Hematopoietic multipotent progenitor cell (in vitro differentiated cells): ENCODE results near the gene HIPK2. TPM values are rescaled to one million over a fixed set of nuclear protein-coding genes. Genes with fewer than 3 reads are reported as not detected.

Source experiments
- DNase-seq, 3 donors: peaks; one replicate each; pipeline ENCODE4 v3.0.0-alpha.2; 2011 to 2015; ENCODE audit warnings: low read depth in 2 of 3, low spot score in 2 of 3
- total RNA-seq: library from RNA; depleted of rRNA; stranded (reverse); fragments of >200 nt; gene quantifications from one replicate; pipeline ENCODE4 v1.2.3, GENCODE V29; 2012

The HIPK2 gene
- total RNA-seq, 1 donor, result 15.6 TPM

DNA sequence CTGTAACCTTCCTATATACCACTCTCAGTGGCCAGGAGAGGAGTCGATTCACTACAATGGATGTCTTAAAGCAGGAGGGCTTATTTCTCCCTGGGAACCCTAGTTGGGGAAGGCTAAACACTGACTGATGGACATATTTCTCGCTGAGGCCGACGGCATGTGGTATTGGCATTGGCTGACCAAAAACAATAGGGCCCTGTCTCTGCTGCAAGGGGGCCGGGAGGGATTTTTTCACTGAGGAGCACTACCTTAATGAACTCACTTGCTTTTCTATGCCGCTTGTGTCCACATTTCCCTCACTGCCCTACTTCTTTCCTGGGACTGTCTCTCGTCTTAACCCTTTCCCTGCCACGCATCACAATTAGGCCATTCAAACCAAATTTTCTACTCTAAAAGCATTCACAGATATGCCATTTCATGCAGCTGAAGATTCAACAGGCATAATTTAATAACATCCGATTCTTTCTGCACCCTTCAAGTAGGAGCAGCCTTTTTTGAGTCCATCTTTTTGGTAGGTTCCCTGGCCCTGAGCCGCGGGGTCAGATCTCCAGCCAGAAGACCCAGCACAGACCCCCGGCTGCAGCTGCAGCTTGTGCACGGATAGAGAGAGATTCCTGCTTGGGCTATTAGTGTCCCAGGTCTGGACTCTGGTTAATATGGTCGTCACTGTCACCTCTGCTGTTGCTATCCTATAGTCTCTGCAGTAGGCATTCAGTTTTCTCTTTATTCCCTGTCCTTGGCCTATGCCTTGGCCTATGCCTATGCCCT is 118.7 kb downstream of the HIPK2 start:
- DNase-seq, result no peak

DNA sequence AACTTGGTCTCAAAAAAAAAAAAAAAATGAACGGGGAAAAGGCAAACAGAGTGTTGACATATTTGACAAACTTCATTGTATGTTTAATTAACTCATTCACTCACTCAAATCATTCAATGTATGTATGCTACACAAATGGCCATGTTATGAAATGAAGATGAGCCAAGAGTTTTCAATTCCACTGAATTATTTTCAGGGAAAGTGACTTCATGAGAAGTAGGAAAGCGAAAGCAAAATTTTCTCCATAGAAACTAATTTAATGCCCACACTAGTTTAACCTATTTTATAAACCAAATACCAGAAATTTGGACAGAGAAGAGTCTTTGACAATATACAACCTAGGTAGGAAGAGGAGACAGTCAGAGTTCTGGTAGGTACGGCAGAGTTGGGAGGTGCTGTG is 119.5 kb downstream of the HIPK2 start:
- no peak for DNase-seq

GRCh38 chr7:139657725-139658124 is 120.1 kb downstream of the HIPK2 start:
- DNase-seq, result no peak

GRCh38 chr7:139656387-139656786 is 121.4 kb downstream of the HIPK2 start:
- DNase-seq, result no peak

DNA sequence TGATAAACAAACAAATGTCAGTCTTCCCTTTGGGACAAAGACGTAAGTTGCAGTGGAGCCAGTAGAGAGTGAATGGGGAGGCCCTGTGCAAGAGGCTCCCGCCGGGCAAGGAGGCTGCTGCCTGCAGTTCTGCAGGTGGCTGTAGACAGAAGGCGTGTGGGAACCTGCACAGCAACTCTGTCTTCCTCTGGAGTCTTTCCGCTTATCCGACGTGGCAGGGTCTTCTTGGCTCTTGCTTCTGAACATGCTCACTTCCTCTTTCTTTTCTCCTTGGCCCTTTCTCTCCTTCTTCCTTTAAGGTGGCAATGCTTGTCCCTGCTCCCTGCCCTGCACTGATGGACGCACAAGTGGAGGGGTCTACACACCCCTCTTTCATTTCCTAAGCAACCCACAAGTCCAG is 122.5 kb downstream of the HIPK2 start:
- DNase-seq, result peak in 1 of 3 donors; percentile 49

GRCh38 chr7:139654276-139655181 is 123.3 kb downstream of the HIPK2 start:
- DNase-seq, result no peak

- no peak for DNase-seq
These were observed 125.9 kb downstream of the HIPK2 start for GRCh38 chr7:139651914-139652313.

- no peak for DNase-seq
These were observed 126.5 kb downstream of the HIPK2 start for GRCh38 chr7:139651308-139651707.

- DNase-seq, result no peak
These were observed 127.2 kb downstream of the HIPK2 start for GRCh38 chr7:139650429-139651100.

GRCh38 chr7:139648941-139649425 is 128.8 kb downstream of the HIPK2 start:
- peak in 1 of 3 donors; percentile 64 for DNase-seq

GRCh38 chr7:139648391-139648861 is 129.4 kb downstream of the HIPK2 start:
- no peak for DNase-seq

- DNase-seq, result no peak
These were observed 129.9 kb downstream of the HIPK2 start for GRCh38 chr7:139647814-139648390.

DNA sequence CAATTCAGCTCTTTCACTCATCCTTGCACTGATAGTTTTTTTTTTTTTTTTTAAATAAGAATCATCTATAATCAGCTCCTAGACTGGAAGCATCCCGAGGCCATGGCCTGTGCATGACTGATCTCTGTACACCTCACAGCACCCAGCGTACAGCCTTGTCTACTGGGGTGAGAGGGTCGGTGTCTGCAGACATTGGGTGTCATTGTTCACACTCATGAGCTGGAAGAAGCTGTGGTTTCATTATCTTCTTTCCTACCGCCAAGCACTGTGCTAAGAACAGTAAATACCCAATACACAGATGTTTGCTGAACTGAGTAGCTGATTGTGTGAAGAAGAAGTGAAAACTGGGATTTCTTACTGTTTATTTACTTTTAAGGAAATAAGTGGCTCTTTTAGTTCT is 130.7 kb downstream of the HIPK2 start:
- DNase-seq, result no peak

- DNase-seq, result no peak
These were observed 131.2 kb downstream of the HIPK2 start for GRCh38 chr7:139646566-139646965.

DNA sequence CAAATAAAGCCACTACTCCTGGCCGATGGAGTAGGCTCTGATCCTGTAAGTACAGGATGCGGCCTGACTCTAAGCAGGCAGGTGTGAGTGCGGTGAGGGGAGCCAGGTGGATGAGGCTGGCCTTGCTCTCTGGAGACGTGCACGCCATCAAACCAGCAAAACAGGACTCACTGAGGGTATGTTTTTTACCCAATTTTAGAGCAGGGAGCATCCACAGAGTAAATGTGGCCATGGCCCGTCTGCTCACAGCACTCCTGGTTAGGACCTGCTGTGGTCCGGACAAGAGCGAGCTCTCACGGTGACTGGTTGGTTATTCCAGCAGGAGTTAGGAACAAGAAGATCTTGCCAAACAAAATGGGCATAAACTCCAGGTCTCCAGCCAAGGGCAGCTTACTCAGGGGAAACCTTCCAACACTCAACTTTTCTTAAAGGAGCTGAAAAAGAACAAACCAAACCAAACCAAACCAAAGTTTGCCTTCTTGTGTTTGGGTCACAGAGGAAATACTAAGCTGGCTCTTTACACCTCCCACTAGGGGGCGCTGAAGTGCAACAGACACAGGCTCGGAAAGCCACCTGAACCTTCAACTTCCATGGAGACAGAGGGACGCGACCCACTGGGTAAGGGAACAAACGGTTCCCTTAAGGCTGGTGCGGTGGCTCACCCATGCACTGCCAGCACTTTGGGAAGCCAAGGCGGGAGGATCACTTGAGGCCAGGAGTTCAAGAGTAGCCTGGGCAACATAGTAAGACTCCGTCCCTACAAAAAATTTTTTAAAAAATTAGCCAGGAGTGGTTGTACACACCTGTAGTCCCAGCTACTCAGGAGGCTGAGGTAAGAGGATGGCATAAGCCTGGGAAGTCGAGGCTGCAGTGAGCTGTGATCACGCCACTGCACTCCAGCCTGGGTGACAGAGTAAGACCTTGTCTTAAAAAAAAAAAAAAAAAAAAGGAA is 131.9 kb downstream of the HIPK2 start:
- peak; percentile 77 to 93 (median 83) for DNase-seq

GRCh38 chr7:139643951-139644585 is 133.7 kb downstream of the HIPK2 start:
- DNase-seq, result no peak

DNA sequence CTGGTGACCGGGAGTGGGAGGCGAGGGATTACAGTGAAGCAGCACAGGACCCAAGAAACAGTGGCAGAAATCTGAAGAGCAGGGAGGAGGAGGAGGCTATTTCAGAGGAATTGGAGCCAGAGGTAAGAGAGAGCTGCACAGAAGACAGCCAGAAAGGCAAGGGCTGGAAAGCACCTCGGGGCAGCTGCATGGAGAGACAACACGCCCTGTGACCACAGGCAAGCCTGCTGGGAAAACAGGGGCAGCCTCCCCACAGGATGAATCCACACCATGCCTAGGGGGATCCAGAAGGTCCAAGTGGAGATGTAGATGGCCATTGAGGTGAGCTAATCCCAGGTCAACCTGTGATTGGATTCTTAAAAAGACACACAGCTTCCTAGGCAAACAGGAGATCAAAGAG is 135.5 kb downstream of the HIPK2 start:
- DNase-seq, result no peak

DNA sequence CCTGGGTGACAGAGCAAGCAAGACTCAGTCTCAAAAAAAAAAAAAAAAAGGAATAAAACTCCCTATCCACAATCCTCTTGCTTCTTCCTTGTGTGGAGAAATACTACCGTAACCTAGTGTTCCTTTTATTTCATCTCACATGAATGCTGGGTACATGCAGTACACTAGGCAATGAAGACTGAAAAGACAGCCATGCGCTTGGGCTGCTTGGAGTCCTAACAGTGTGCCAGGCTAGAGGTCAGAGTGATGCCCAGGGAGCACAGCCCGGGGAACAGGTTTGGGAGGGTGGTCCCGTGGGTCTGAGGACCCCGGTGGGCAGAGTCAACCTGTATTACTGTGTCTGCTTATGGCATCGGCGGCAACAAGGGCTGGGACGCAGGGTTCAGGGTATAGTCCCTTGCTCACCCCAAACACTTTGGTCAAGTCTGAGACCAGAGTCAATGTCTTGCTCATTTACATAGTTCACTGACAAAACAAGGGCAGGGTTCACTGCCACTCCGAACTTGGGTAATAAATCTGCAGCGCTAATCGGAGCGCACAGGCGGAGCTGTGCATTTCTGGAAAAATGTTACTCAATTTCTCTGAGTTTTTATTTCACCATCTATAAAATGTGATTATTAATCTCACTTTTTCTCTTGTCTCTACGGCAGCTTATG is 136.3 kb downstream of the HIPK2 start:
- DNase-seq, result no peak
